Thyroid gland (tissue), 4 donors: Measurements from ENCODE around the gene GBP6.

Source experiments
- POLR2A ChIP-seq, 2 donors: fragments of 450-650 bp; IDR thresholded peaks; one replicate each; pipeline ENCODE4 v1.6.1; 2017; ENCODE audit warnings: antibody characterized with exemption in 2 of 2, mild to moderate bottlenecking in 2 of 2, moderate library complexity in 1 of 2
- TF ChIP-seq, protein P1 (sequence below), 6 experiments: fragments of 200-600 bp in 3 of 6; fragments of 450-650 bp in 3 of 6; sonication (generic) in 3 of 6; IDR thresholded peaks; one replicate each; pipeline ENCODE4 v1.5.1; 2016 to 2019; ENCODE audit warnings: antibody characterized with exemption in 6 of 6, mild to moderate bottlenecking in 2 of 6, inconsistent platforms in 1 of 6, moderate library complexity in 1 of 6

DNA sequence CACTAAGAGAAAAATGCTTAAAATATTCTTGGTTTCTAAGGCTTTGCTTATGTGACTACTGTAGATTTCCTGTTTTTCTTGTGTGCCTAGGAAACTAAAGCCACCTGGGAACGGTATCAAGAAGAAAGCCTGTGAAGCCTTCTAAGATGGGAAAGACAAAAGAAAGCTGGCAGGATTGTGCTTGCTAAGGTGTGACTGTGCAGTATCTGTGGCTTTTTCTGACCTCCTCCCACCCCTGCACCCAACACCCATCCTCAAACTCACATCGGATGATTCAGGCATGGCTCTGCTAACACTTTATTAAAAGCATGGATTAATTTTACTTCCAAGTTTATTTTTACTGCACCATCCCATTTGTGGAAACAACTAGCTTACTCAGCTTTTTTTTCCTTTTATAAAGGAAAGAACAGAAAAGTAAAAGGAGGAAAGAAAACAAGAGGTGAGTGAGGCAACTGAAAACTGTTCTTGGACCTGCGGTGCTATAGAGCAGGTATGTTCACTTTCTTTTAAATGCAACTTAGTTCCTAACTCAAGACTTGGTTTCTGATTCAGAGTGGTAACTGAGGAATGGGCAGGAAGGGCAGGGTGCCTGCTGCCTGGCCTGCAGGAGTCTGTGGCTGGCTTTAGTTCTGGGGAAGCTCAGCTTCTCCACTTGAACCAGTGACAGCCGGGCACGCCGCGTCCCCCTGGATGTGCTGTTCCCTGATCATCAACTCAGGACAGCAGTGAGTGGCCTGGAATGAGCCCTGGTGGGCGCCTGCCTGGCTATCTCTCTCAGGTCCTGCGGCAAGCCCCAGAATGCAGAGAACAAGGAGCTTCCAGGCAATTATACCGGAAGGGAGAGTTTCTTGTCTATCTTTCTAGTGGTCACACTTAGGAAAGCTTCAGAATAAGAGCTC, at the start of gene GBP6:
- TF ChIP-seq, protein P1, sequence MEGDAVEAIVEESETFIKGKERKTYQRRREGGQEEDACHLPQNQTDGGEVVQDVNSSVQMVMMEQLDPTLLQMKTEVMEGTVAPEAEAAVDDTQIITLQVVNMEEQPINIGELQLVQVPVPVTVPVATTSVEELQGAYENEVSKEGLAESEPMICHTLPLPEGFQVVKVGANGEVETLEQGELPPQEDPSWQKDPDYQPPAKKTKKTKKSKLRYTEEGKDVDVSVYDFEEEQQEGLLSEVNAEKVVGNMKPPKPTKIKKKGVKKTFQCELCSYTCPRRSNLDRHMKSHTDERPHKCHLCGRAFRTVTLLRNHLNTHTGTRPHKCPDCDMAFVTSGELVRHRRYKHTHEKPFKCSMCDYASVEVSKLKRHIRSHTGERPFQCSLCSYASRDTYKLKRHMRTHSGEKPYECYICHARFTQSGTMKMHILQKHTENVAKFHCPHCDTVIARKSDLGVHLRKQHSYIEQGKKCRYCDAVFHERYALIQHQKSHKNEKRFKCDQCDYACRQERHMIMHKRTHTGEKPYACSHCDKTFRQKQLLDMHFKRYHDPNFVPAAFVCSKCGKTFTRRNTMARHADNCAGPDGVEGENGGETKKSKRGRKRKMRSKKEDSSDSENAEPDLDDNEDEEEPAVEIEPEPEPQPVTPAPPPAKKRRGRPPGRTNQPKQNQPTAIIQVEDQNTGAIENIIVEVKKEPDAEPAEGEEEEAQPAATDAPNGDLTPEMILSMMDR (IDR thresholded peaks at IDR 0.05): no peak
- TF ChIP-seq POLR2A (IDR thresholded peaks at IDR 0.05): no peak
